HEK293T (cell line): Measurements from ENCODE around the gene AJM1.

Experiments used
- ARNT ChIP-seq: fragments of 450-650 bp; IDR thresholded peaks from 2 replicates; pipeline ENCODE4 v1.6.1; 2017; ENCODE audit warnings: mild to moderate bottlenecking
- FOXK2 ChIP-seq: fragments of 450-650 bp; IDR thresholded peaks from 2 replicates; pipeline ENCODE4 v1.6.1; 2016; ENCODE audit warnings: mild to moderate bottlenecking
- NFRKB ChIP-seq: fragments of 450-650 bp; IDR thresholded peaks from 2 replicates; pipeline ENCODE4 v1.6.1; 2016; ENCODE audit warnings: mild to moderate bottlenecking, moderate library complexity
- SP1 ChIP-seq: fragments of 450-650 bp; IDR thresholded peaks from 2 replicates; pipeline ENCODE4 v1.6.1; 2017
- ZNF384 ChIP-seq: fragments of 450-650 bp; IDR thresholded peaks from 2 replicates; pipeline ENCODE4 v1.6.1; 2016

GRCh38 chr9:136814725-136815421 is 27.4 kb upstream of the AJM1 start:
- TF ChIP-seq FOXK2 (no peak), NFRKB (no peak), SP1 (no peak), ZNF384 (no peak), ARNT (no peak)
